Epidermal melanocyte (primary cell): ENCODE results near the gene UNK.

ENCODE experiments used
- DNase-seq: peaks from one replicate; pipeline ENCODE4 v3.0.0; 2011; ENCODE audit warnings: low spot score; ENCODE audit not compliant: insufficient read length

Gene UNK

DNA sequence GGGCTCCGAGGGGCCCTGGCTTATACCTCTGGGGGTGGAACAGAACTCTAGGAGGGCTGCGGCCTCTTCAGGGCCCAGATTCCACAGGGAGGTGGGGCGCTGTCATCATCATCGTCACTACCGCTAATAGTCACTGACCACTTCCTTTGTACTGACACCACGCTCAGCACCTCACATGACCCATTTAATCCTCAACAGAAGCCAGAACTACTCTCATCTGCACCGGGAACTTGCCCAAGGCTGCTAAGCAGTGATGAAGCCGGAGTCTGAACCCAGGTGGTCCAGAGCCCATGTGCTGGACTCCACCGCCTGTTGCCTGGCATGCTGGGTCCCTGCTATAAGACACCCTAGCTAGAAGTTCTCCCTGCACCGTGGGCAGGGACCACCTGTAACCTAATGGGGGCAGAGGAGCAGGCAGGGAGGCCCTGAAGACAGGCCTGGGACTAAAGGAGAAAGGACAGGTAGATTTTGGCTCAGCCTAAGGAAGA, 47.6 kb downstream of the UNK start:
- DNase-seq = peak; percentile 82

DNA sequence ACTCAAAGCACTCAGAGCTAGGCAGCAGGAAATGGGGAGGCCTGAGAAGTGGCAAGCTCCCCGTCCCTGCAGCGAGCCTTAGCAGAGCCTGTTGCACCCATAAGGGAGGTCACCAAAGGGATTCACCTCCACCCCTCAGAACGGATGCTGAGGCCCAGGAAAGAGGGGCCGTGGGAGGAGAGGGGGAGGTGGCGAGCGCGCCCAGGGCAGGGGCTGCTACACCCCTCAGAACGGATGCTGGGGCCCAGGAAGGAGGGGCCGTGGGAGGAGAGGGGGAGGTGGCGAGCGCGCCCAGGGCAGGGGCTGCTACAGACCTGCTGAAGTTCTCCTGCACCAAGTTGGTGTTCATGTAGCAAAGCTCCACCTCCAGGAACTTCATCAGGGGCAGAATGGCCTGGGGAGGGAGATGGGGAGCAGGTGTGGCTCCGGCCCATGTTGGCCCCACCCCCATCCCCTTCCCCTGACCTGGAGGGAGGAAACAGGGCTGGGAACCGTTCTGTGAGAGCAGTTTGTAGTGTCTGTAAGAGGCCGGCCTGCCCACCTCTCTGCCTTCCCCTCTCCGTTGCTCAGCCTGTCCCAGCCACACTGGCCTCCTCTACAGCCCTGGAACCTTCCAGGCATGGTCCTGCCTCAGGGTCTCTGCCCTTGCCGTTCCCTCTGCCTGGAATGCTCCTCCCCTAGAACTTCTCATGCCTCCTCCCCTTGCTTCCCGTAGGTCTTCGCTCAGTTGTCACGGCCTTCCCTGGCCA, 48.2 kb downstream of the UNK start:
- no peak for DNase-seq

DNA sequence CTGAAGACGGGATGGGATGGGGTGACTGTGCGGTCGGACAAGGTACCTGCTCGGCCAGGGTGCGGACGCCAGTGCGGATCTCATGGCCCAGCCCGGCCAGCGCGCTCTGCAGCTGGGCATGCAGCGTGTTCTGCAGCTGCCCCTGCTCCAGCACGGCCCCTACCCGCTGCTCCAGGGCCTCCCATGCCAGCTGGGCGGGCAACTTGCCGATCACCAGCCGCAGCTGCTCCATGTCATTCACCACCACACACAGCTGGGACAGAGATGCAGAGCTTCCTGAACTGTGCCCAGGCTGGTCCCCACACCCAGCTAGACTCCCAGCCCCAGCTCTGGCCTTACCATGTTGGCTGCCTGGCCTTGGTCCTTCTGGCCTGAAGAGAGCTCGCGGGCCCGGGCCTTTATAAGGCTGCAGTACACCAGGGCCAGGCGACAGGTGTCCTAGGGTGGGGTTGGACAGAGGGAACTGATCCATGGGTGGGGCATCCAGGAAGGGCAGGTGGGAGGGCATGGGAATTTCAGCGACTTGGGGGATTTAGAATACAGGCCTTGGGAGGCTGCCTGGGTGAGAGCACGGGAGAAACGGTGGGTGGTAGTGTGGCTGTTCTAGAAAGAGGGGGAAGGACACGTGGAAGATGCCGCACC, 49.8 kb downstream of the UNK start:
- no peak for DNase-seq

DNA sequence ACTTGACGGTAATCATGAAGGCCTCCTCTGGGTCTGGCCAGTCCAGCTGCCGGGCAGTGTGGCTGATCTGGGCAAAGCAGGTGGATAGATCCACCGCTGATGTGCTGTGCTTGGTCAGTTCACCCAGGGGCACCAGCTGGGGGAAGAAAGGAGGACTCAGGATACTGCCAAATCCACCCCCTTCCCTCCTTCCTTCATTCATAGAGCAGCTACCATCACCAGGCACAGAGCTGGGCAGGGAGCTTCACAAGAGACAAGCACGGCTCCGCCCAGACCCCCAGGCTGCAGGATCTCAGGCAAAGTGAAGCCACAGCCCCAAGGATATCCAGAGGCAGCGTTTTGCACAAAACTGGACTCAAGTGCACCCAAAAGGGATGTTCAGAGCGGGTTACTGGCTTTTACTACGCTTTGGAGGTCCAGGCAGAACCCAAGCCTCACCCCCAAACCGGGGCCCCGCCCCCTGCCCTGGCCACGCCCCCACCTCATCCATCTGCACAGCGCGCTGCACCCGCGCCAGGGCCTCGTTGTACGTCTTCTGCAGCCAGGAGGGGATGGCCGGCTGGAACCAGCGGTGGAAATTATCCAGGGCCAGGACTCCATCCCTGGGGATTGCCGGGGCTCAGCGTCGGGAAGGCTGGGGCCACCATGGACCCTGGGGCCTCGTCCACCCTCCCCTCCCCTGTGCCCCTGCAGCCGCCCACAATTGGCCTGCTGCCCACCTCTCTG, 50.5 kb downstream of the UNK start:
- DNase-seq = no peak

DNA sequence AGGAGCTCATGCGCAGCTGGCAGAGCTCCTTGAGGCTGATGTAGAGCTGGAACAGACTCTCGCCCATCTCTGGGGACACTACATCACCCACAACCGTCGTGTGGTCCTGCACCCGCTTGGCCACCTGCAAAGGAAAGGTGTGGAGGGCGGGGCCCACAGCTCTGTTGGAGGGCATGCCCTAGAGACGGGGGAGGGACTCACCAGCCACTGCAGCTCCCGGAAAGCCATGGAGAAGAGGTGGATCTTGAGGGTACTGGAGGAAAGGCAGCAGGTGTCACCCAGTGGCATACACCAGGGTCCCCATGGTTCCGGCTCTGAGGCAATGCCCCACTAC, 51.0 kb downstream of the UNK start:
- no peak for DNase-seq

DNA sequence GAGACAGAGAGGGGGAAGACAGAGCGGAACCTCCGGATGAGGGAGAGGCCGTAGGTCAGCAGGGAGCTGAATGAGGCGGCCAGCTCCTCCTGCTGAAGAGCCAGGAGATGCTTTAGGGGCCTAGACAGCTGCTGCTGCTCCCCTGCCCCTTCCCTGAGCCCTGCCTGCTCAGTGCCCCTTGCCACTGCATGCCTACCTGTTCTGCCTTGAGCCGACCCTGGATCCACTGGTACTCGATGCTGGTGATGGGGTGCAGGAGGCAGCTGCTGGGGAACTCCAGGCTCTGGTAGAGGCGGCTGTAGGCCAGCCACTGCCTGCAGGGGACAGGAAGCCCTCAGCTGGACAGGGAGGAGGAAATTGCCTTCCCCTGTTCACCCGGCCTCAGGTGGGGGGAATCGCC, 52.0 kb downstream of the UNK start:
- DNase-seq = no peak

DNA sequence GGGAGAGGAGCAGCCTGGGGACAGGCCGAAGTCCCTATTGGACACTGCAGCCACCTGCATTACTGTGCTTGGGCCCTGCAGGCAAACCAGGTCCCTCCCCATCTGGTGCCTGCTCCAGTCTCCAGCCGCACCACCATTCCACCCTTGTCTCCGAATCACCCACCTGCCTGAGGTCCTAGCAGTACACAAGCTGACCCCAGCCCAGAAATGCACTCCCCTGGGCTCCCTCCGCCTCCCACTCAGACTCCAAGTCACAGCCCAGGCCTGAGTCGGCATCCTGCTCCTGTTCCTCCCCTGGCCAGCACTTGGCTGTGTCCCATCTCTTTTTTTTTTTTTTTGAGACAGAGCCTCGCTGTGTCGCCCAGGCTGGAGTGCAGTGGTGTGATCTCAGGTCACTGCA, 53.3 kb downstream of the UNK start:
- DNase-seq = no peak

DNA sequence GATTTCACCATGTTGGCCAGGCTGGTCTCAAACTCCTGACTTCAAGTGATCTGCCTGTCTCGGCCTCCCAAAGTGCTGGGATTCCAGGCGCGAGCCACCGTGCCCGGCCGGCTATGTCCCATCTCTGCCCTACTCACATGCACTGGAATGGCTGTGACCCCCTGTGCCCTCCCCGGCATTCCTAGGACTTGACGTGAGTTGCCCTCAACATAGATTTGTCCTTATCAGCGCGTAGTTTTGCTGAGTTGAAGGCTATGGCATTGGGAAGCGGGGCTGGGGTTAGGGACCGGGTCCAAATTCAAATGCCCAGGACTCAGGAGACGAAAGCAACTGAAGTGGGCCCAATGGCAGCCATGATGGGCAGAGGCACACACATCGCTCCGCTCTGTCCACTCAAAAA, 53.8 kb downstream of the UNK start:
- no peak for DNase-seq

DNA sequence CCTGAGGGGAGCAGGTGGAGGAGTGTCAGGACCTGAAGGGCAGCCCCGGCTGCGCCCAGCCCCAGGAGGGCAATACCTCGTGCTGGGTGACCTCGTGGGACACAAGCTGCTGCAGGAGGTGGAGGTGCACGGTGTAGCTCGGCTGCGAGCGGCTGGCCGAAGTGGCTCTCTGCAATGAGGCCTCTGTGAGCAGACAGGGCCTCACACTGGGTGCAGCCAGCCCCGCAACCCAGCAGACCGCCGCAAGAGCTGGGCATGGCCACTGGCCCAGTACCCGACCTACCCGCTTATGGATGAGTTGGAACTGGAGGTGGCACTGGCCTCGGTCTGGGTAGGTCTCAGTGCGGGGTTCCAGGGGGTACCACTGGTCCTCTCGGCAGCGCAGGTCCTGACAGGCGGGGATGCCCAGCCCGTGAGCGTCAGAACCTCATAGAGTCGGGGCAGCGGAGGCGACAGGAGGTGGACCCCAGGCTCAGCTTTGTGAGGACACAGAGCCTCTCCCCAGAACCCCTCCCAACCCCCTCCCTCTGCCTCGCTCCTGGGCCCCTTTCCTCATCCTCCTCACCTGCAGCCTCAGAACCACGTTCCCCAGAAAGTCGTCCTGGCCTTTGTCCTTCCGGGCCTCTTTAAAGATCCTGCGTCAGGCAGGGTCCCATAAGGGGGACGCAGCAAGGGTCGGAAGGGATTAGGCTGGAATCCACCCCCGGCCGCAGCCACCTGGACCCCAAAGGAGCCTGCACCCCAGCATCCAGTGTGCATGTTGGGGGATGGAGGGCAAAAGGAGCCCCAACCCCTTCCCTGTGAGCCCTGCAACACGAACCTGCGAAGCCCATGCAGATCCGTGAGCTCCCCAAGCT, 55.6 kb downstream of the UNK start:
- DNase-seq = no peak

DNA sequence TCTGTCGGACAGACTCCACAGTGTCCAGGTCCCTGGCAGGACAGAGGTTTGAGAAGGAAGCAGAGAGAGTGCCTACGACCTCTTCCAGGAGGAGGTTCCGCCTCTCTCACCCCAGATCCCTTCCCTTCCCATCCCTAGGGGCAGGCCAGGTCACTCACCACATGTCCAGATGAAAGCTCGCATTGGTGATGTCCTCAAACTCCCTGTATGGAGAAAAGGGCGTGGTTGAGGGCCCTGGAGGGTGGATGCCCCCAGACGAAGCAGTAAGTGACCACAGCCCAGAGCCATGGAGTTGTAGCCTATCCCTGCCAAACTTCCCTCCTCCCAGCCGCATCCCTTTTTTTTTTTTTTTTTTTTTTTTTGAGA, 56.2 kb downstream of the UNK start:
- DNase-seq = no peak

DNA sequence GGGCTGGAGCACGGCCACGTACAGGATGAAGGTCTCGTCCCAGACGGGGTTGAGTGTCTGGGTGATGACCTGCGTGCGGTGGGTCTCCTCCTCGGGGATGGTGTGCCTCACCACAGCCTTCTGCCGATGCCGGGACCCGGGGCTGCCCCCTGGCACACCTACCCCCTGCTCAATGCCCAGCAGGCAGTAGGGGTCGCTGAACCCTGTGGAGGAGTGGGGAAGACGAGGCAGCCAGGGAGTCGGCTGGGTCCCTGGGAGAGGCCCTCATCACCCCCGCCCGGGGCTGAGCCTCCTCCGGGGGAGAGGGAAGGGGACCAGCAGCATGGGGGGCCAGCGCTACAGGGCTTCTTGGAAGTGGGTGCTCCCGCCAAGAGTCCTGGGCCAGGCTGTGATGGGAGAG, 57.8 kb downstream of the UNK start:
- no peak for DNase-seq

DNA sequence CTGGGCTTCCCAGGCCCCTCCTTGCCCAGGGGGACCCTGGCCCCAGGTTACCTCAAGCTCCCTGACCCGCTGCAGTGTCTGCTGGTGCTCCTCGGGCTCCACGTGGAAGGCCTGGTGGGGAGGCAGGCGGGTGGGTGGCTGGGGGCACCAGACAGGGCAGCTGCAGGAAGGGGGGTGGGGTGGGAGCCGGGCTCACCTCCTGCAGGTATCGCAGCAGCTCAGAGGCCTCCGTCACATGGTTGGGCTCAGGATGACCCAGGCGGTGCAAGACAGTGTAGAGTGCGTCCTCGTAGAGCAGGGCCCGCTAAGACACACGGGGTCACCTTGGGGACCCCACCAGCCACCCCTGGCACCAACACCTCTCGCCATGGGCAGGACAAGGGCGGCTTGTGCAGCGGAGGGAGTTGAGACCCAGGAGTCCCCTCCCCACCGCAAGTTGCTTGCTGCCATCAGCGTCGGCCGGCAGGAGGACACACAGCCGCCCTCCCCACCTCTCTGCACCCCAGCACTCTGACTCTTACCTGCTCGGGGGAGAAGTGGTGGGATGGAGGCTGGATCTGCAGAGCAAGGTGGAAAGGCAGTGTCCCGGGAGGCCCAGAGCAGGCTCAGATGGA, 58.5 kb downstream of the UNK start:
- no peak for DNase-seq

DNA sequence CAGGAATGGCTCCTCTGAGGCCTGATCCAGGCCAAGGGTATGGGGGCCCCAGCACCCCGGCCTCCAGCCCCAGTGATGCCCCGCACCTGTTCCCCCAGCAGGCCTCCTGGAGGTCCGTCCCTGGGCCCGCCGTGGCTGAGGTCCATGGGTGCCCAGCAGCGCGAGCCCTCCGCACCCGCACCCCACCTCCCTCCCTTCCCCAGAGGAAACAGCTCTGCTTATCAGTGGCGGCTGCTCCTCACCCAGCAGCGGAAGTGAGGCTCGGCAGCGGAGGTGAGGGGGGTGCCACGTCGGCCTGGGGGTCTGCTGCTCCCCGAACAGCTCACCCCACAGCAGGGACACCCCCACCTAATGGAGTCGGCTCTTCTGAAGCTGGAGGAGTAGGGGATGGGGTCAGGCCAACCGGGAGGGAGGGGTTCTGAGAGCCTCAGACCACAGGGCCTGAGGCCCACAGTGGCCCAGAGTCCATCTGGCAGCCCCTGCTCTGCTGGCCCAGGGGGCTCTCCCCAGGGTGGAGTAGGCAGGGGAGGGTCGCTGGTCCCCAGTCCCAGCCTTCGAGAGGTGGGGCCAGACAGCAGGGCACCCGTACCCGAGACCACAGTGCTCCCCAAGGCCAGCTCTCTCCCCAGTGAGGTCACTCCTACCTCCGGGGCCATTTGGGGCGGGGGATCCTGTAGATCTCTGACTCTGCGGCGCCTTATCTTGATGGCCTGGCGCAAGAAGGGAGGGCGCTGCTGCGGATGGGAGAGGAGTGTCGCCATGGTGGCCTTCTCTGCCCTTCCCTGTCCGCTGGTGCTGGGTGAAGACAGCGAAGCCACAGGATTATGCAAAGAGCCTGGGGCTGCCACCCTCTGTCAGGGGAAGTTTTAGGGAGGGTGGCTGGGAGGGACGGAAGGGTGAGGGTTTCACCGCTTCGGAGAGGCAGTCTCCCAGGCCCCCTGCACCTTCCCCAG, 59.2 kb downstream of the UNK start, which contains the start of gene UNC13D:
Gene UNC13D (minus strand): TSS at position 828 of the 953 bp plus-strand sequence. CDS start 67 bp downstream, at position 761.
- no peak for DNase-seq

DNA sequence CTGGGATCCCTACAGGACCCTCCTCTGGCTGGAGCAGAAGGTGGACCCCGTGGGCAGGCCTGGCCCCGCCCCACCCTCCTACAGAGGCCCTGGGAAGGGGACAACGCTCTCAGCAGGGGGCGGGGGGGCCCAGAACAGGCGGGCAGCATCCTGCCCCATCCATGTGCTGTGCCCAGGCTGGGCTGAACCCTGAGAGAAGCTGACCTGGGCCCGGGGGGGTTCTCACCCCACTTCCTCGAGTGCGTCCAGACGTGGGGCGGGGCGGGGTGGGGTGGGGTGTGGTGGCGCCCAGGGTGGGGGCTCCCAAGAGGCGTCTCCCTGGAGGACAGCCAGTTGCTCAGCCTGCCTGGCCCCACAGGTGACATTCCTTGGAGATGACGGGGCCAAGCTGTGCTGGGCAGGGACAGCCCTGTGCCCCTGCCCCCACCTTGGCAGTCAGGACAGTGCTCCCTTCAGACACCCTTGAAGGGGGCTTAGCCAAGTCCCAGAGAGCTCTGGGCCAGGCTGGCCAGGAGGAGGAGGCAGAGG, 60.0 kb downstream of the UNK start:
- DNase-seq = no peak

DNA sequence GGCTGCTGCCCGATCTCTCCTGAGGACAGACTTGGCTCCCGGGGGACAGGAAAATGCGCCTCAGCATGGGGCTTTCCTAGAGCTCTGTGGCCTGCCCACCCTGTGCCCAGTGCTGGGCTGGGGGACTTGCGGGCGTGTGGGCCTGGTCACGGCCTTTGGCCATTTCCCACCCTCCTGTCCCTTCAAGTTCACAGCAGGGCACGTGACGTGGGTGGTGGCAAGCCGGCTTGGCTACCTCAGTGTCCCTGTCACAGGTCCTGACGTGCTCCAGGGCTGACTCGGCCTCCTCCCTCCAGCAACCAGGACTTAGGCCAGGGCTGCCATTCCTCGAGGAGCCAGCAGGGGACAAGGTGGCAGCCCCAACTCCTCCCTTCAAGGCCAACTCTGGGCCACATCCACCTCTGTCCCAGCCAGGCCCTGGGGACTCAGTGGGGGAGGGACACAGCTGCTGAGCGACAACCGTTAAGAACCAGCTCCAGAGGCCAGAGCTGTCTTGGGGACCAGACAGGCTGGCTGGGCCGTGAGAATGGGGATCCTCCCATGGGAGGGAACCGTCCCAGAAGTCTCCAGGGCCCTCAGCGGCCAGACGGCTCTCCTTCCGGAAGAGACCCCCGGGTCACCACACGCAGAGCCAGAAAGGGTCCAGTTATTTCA, 60.6 kb downstream of the UNK start:
- DNase-seq = no peak

DNA sequence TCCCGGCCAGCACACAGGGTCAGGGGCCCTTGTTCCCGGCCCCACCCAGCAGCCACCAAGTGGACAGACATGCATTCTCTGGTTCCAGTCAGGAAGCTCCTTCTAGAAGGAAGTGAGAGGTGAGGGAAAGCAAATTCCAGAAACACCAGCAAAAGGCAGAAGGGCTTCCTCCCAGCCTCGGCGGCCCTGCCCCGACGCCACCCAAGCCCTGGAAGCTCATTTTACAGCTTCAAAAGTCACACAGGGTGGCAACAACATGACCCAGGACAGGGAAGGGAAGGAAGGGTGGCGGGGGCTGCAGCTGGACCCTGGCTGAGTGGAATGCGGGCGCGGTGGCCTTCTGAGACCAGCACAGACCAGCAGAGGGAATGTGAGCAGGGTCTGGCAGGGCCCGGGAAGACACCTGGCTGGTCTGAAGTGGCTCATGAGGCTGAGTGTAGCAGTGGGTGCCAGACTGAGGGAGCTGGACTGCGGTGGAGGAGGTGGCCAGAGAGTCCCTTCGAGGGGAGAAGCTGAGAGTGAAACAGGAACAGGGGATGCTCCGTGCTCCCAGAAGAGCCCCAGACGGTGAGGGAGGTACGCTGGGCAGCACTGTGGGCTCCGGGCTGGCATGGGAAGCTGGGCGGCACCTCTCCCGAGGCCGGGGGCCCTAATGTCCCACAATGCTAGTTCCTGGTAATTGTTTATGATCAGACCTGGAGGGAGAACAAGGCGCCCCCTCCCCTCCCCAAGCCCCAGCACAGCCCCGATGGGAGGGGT, 61.5 kb downstream of the UNK start:
- no peak for DNase-seq

DNA sequence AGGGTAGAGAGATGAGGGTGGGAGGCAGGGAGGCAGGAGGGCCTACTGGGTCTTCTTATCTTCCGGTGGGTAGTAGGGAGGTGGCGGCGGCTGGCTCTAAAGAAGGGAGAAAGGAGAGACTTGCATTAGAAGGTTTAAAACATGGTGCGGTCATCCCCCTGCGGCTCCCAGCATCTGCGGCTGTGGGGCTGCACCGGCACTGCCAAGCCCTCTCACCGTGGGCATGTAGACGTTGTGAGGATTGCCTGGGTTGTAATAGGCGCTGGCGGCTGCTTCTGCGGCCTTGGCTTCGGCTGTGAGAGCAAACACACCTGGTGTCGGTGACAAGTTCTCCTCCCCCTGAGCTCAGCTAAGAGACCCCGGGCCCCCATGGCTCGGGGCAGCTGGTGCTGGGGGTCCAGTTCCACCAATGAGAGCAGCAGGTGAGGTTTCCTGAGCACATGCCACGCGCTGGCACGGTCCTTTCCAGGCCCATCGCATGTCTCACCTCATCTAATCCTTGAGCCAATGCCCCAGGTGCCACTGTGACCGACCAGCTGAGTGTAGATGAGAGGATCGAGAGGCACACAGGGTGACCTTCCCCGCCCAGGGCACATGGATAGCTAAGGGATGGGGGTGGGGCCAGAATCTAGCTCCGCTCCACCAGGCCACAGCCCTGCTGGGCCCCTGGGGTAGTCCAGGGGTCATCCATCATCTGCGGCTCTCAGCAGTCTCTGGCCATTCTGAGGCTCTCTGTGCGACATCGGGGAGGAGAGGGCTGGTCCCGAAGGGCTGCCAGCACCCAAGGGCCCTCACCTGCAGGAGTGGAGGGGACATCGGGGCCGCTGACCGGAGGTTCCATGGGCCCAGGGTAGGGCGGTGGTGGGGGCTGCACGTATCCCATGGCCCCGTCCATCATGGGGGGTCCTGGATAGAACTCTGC, 62.3 kb downstream of the UNK start:
- DNase-seq = no peak
